Measurements from ENCODE around the gene LIX1L. TPM values are rescaled to one million over a fixed set of nuclear protein-coding genes. Genes with fewer than 3 reads are reported as not detected.

Gene LIX1L
- total and polyA plus RNA-seq, 2 experiments from 2014 or later, result 14.0 to 16.3 TPM

- Histone ChIP-seq H3K27me3 (no peaks in the 10 kb centered on the region), H3K9me3 (ENCODE audit: low read depth) (no peaks in the 10 kb centered on the region), H3K4me3 (no peak overlapping the region), H2AFZ (peak overlapping the region; percentile 7), H4K20me1 (ENCODE audit: insufficient read depth, poor library complexity, severe bottlenecking) (no peaks in the 10 kb centered on the region), H3K9me2 (replicated peaks; ENCODE audit: insufficient read depth) (no peaks in the 10 kb centered on the region), H3K36me3 (replicated peaks; ENCODE audit: insufficient read depth, low read depth) (no peaks in the 10 kb centered on the region), H3K27ac (peak overlapping the region; percentile 94), H3K79me2 (no peaks in the 10 kb centered on the region), H3K4me2 (peak overlapping the region; percentile 62), H3K4me1 (ENCODE audit: insufficient read depth) (peaks cover 21% of the 10 kb centered on the region)
- TF ChIP-seq CTCF (IDR thresholded peaks at IDR 0.05; ENCODE audit: poor library complexity) (no peak), EZH2phosphoT487 (IDR thresholded peaks at IDR 0.05; ENCODE audit: low read depth, severe bottlenecking, unreplicated experiment) (no peak)
- no peak for DNase-seq (ENCODE audit: low spot score)
Measured at GRCh38 chr1:145978471-145978853, 20.6 kb upstream of the LIX1L start.

- Histone ChIP-seq H3K27ac (peak overlapping the region; percentile 94), H3K36me3 (replicated peaks; ENCODE audit: insufficient read depth, low read depth) (no peaks in the 10 kb centered on the region), H2AFZ (peak overlapping the region; percentile 41), H3K9me3 (ENCODE audit: low read depth) (no peaks in the 10 kb centered on the region), H3K4me1 (ENCODE audit: insufficient read depth) (peaks cover 21% of the 10 kb centered on the region), H3K4me3 (no peak overlapping the region), H3K4me2 (peak overlapping the region; percentile 62), H3K79me2 (no peaks in the 10 kb centered on the region), H4K20me1 (ENCODE audit: insufficient read depth, poor library complexity, severe bottlenecking) (no peaks in the 10 kb centered on the region), H3K27me3 (no peaks in the 10 kb centered on the region), H3K9me2 (replicated peaks; ENCODE audit: insufficient read depth) (no peaks in the 10 kb centered on the region)
- peak; percentile 91 for DNase-seq (ENCODE audit: low spot score)
- WGBS (ENCODE audit: low lambda C conversion rate, missing lambda C conversion rate), result 21% methylated on average over 9 of the region's 9 CpGs
- no peak for TF ChIP-seq EZH2phosphoT487 (IDR thresholded peaks at IDR 0.05; ENCODE audit: low read depth, severe bottlenecking, unreplicated experiment)
- no peak for TF ChIP-seq EZH2 (IDR thresholded peaks at IDR 0.05; ENCODE audit: borderline replicate concordance)
- peak; percentile 89 for TF ChIP-seq CTCF (IDR thresholded peaks at IDR 0.05; ENCODE audit: poor library complexity)
Measured at GRCh38 chr1:145977486-145978470, 20.0 kb upstream of the LIX1L start.

GRCh38 chr1:145977016-145977415 is 19.2 kb upstream of the LIX1L start:
- no peak for DNase-seq (ENCODE audit: low spot score)
- H3K36me3 ChIP-seq (replicated peaks; ENCODE audit: insufficient read depth, low read depth), result no peaks in the 10 kb centered on the region
- H3K9me3 ChIP-seq (ENCODE audit: low read depth), result no peaks in the 10 kb centered on the region
- H3K9me2 ChIP-seq (replicated peaks; ENCODE audit: insufficient read depth), result no peaks in the 10 kb centered on the region
- H4K20me1 ChIP-seq (ENCODE audit: insufficient read depth, poor library complexity, severe bottlenecking), result no peaks in the 10 kb centered on the region
- H3K4me1 ChIP-seq (ENCODE audit: insufficient read depth), result peaks cover 21% of the 10 kb centered on the region
- H3K79me2 ChIP-seq, result no peaks in the 10 kb centered on the region
- H3K4me2 ChIP-seq, result no peak overlapping the region
- H3K27me3 ChIP-seq, result no peaks in the 10 kb centered on the region
- H3K4me3 ChIP-seq, result no peak overlapping the region
- 87% methylated on average over 5 of the region's 5 CpGs for WGBS (ENCODE audit: low lambda C conversion rate, missing lambda C conversion rate)
- no peak for TF ChIP-seq CTCF (IDR thresholded peaks at IDR 0.05; ENCODE audit: poor library complexity)
- TF ChIP-seq EZH2phosphoT487 (IDR thresholded peaks at IDR 0.05; ENCODE audit: low read depth, severe bottlenecking, unreplicated experiment), result no peak
- TF ChIP-seq EZH2 (IDR thresholded peaks at IDR 0.05; ENCODE audit: borderline replicate concordance), result no peak
- H3K27ac ChIP-seq, result no peak overlapping the region
- no peak overlapping the region for H2AFZ ChIP-seq
